Liver (tissue), 9 donors: ENCODE data around the gene CRHR2. TPM values are rescaled to one million over a fixed set of nuclear protein-coding genes. Genes with fewer than 3 reads are reported as not detected.
A peak's percentile ranks its signal among the peaks of the same experiment; 100 is the strongest.

Experiments
- DNase-seq: peaks from one replicate; pipeline ENCODE4 v3.0.0-alpha.2; 2017; ENCODE audit warnings: low spot score
- H3K27ac ChIP-seq, 2 donors: one replicate each; pipeline ENCODE4 v1.7.0; 2013; ENCODE audit warnings: inconsistent platforms in 2 of 2, low read length in 2 of 2, control low read depth in 1 of 2, low read depth in 1 of 2, mild to moderate bottlenecking in 1 of 2
- H3K27me3 ChIP-seq, 4 donors: one replicate each; pipeline versions ENCODE4 v1.6.1 to v1.7.0; 2013; ENCODE audit warnings: low read length in 3 of 4, inconsistent platforms in 1 of 4, mild to moderate bottlenecking in 1 of 4, moderate library complexity in 1 of 4; ENCODE audit not compliant: control insufficient read depth in 4 of 4, insufficient read depth in 4 of 4
- H3K36me3 ChIP-seq, 4 donors: one replicate each; pipeline versions ENCODE4 v1.6.1 to v1.7.0; 2013; ENCODE audit warnings: low read length in 3 of 4, mild to moderate bottlenecking in 3 of 4, low read depth in 1 of 4, moderate library complexity in 1 of 4; ENCODE audit not compliant: control insufficient read depth in 4 of 4, insufficient read depth in 3 of 4
- H3K4me1 ChIP-seq, 4 donors: one replicate each; pipeline versions ENCODE4 v1.6.1 to v1.7.0; 2013; ENCODE audit warnings: low read length in 3 of 4, mild to moderate bottlenecking in 3 of 4, moderate library complexity in 1 of 4; ENCODE audit not compliant: control insufficient read depth in 4 of 4, insufficient read depth in 4 of 4
- H3K4me3 ChIP-seq, 3 donors: one replicate each; pipeline versions ENCODE4 v1.6.1 to v1.7.0; 2013; ENCODE audit warnings: low read length in 3 of 3, control low read depth in 1 of 3, low read depth in 1 of 3, mild to moderate bottlenecking in 1 of 3
- H3K9ac ChIP-seq, 2 donors: one replicate each; pipeline ENCODE4 v1.7.0; 2013; ENCODE audit warnings: low read length in 2 of 2, mild to moderate bottlenecking in 2 of 2, moderate library complexity in 2 of 2, control low read depth in 1 of 2, low read depth in 1 of 2
- H3K9me3 ChIP-seq, 4 donors: one replicate each; pipeline versions ENCODE4 v1.6.1 to v1.7.0; 2013; ENCODE audit warnings: low read length in 3 of 4; ENCODE audit not compliant: control insufficient read depth in 4 of 4
- CTCF ChIP-seq: fragments of 150-350 bp; IDR thresholded peaks from 2 replicates; pipeline ENCODE4 v1.5.1; 2017; ENCODE audit warnings: improper control_type of control experiment, low read depth, low read length; ENCODE audit not compliant: missing input control
- EGR1 ChIP-seq, 2 donors: IDR thresholded peaks; 2 replicates each; pipeline ENCODE4 v1.6.1; 2016 to 2018; ENCODE audit warnings: antibody characterized with exemption in 2 of 2, low read depth in 2 of 2
- FOXA1 ChIP-seq: IDR thresholded peaks from 2 replicates; pipeline ENCODE4 v1.6.1; 2016; ENCODE audit warnings: antibody characterized with exemption
- FOXA2 ChIP-seq: IDR thresholded peaks from 2 replicates; pipeline ENCODE4 v1.6.1; 2016; ENCODE audit warnings: antibody characterized with exemption
- HNF4G ChIP-seq: IDR thresholded peaks from 2 replicates; pipeline ENCODE4 v1.6.1; 2016; ENCODE audit warnings: antibody characterized with exemption
- JUND ChIP-seq, 2 donors: IDR thresholded peaks; 2 replicates each; pipeline ENCODE4 v1.6.1; 2016; ENCODE audit warnings: antibody characterized with exemption in 2 of 2
- MAX ChIP-seq: IDR thresholded peaks from 2 replicates; pipeline ENCODE4 v1.6.1; 2016; ENCODE audit warnings: antibody characterized with exemption
- RAD21 ChIP-seq, 2 donors: IDR thresholded peaks; 2 replicates each; pipeline ENCODE4 v1.6.1; 2016; ENCODE audit warnings: antibody characterized with exemption in 2 of 2, mild to moderate bottlenecking in 2 of 2
- REST ChIP-seq: IDR thresholded peaks from 2 replicates; pipeline ENCODE4 v1.6.1; 2016; ENCODE audit warnings: antibody characterized with exemption, mild to moderate bottlenecking
- SP1 ChIP-seq: IDR thresholded peaks from 2 replicates; pipeline ENCODE4 v1.6.1; 2018; ENCODE audit warnings: antibody characterized with exemption, mild to moderate bottlenecking
- TAF1 ChIP-seq: conservative IDR thresholded peaks from 2 replicates; pipeline ENCODE4 v1.6.1; 2016; ENCODE audit warnings: antibody characterized with exemption, mild to moderate bottlenecking
- YY1 ChIP-seq: IDR thresholded peaks from 2 replicates; pipeline ENCODE4 v1.6.1; 2016; ENCODE audit warnings: antibody characterized with exemption, mild to moderate bottlenecking
- WGBS: extraction: QIAGEN DNeasy Blood & Tissue Kit; methylation state at CpG from one replicate; pipeline ENCODE4 v1.1.7; 2013; 5-methylcytosine and 5-hydroxymethylcytosine counted together
- polyA plus RNA-seq, 2 donors: library from polyadenylated mRNA; stranded (reverse) in 1 of 2; unstranded in 1 of 2; fragments of 200-250 nt in 1 of 2; fragments of >200 nt in 1 of 2; fragmentation: Nextera tagmentation in 1 of 2; extraction: Ambion mirVana in 1 of 2; gene quantifications; one replicate each; pipeline versions ENCODE4 v1.2.1 to v1.2.3, GENCODE V29; 2013 to 2015
- total RNA-seq, 2 donors: library from RNA; depleted of rRNA; stranded (reverse); fragments of >200 nt; gene quantifications; one replicate each; pipeline ENCODE4 v1.2.3, GENCODE V29; 2014
- TF ChIP-seq, protein P1 (sequence below): IDR thresholded peaks from 2 replicates; pipeline ENCODE4 v1.6.1; 2016; ENCODE audit warnings: antibody characterized with exemption
- TF ChIP-seq, protein P2 (sequence below): IDR thresholded peaks from 2 replicates; pipeline ENCODE4 v1.6.1; 2016; ENCODE audit warnings: antibody characterized with exemption
- donor health status: healthy.
- donor health status: healthy.
- donor health status: healthy.
- donor health status: healthy.
- donor health status: healthy.

CRHR2 gene
- total and polyA plus RNA-seq, 4 donors: not detected

DNA sequence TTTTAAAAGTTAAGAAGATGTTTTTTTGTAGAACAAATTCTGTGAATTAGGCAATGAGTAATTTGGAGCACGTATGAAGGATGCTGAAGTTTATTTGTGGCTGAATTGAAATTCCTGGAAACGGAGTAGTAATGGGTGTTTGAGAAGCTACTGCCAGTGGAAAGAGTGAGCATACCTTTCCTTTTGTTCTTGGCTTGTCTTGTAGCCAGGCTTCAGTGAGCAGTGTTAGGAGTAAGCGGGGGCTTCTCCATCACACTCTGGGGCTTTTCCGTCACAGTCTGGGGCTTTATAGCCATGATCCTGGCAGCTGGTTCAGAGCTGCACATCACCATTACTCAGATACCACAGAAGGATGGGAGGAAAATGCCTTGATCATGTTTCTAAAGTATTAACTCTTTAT lies 55.2 kb downstream of the CRHR2 start:
- Histone ChIP-seq H3K4me3 (no peak overlapping the region), H3K27ac (no peak overlapping the region), H3K36me3 (peaks cover 6 to 45% (median 34%) of the 10 kb centered on the region in 4 donors), H3K27me3 (no peaks in the 10 kb centered on the region), H3K9ac (no peak overlapping the region), H3K4me1 (no peaks in the 10 kb centered on the region), H3K9me3 (no peaks in the 10 kb centered on the region)
- TF ChIP-seq SP1 (no peak), FOXA1 (no peak), MAX (no peak), HNF4G (no peak), JUND (IDR thresholded peaks at IDR 0.05) (no peak), TAF1 (no peak), FOXA2 (no peak), EGR1 (IDR thresholded peaks at IDR 0.05; ENCODE audit: low read depth in 2 of 2) (no peak), REST (no peak), YY1 (no peak)
- TF ChIP-seq, protein P1, sequence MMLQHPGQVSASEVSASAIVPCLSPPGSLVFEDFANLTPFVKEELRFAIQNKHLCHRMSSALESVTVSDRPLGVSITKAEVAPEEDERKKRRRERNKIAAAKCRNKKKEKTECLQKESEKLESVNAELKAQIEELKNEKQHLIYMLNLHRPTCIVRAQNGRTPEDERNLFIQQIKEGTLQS: no peak
- TF ChIP-seq, protein P2, sequence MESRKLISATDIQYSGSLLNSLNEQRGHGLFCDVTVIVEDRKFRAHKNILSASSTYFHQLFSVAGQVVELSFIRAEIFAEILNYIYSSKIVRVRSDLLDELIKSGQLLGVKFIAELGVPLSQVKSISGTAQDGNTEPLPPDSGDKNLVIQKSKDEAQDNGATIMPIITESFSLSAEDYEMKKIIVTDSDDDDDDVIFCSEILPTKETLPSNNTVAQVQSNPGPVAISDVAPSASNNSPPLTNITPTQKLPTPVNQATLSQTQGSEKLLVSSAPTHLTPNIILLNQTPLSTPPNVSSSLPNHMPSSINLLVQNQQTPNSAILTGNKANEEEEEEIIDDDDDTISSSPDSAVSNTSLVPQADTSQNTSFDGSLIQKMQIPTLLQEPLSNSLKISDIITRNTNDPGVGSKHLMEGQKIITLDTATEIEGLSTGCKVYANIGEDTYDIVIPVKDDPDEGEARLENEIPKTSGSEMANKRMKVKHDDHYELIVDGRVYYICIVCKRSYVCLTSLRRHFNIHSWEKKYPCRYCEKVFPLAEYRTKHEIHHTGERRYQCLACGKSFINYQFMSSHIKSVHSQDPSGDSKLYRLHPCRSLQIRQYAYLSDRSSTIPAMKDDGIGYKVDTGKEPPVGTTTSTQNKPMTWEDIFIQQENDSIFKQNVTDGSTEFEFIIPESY: no peak
- DNase-seq: no peak
- WGBS: 96% methylated on average over 4 of the region's 4 CpGs

- WGBS: 92% methylated on average over 1 of the region's 1 CpG
- Histone ChIP-seq H3K36me3 (peaks cover 6 to 53% (median 37%) of the 10 kb centered on the region in 4 donors), H3K9me3 (no peaks in the 10 kb centered on the region), H3K4me3 (no peak overlapping the region), H3K27ac (no peak overlapping the region), H3K9ac (no peak overlapping the region), H3K4me1 (no peaks in the 10 kb centered on the region), H3K27me3 (no peaks in the 10 kb centered on the region)
- TF ChIP-seq RAD21 (IDR thresholded peaks at IDR 0.05) (peak; percentile 42 to 52), SP1 (no peak), YY1 (no peak), FOXA1 (no peak), REST (no peak), CTCF (peak; percentile 9)
- no peak for DNase-seq
These were observed 57.0 kb downstream of the CRHR2 start for GRCh38 chr7:30625283-30625682.
